NCI-H69 (cell line): ENCODE measurements around the gene DENND6B.

Source experiments
- DNase-seq: peaks from one replicate; lab custom pipeline; 2025; lab: John Stamatoyannopoulos, UW

DENND6B gene

DNA sequence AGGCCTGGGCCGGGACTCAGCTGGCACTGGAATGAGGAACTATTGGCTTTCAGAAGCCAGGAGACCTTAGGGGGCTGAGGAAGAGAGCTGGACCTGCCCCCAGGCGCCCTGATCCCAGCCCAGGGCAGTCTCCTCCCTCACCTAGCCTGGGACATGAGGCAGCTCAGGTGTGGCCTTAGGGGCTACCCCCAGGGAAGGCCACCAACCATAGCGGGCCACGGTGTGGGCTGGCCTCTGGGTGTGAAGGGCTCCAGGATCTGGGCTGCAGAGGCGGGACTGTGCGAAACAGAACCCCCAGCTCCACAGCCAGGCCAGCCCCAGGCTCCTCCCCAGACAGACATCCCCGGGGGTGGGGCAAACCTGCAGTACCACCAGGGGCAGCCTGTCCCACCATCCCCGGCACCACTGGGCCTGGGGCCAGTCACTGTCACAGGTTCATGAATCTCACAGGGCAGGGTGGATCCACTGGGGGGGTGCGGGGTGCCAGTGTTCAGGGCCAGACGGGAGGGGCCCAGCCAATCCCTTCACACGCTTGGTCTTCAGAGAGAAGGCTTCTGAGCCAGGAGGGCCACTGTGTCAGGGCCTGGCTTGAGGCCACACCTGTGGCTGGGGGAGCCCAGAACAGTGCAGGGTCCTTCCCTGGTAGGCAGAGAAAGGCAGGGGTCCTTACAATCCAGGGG lies 22.8 kb downstream of the DENND6B start:
- peak; percentile 39 for DNase-seq

DNA sequence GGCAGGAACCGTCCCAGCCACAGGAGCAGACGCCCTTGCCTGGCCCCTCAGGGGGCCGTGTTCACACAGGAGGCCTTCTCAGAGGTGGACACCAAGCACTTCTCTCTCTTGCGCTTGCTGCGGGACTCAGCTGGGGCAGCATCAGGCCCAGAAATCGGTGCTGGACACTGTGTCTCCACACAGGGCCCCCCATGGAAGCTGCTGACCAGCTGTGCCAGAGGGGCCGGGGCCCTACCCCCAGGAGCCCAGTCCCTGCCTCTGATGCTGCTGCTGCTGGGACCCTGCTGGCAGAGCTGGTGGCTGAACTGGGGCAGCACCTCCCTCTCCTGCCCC lies 23.3 kb downstream of the DENND6B start:
- peak; percentile 14 for DNase-seq

DNA sequence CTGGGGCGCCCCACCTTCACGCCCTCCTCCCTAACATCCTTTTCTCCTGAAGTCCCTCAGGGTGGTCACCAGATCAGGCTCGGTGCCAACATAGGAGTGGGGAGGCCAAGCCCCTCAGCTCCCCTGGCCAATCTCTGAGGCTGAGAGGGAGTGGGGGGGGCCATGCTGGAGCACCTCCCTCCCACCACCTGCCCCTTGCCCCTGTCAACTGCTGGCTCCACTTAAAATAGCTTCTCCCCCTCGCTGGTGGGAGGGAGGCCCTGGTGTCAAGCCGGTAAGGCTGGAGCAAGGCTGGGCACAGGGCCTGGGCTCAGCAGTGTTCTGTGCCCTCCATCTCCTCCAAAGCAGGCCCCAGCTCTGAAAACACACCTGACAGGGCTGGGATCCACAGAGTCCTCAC lies 24.2 kb downstream of the DENND6B start:
- DNase-seq: peak; percentile 77

DNA sequence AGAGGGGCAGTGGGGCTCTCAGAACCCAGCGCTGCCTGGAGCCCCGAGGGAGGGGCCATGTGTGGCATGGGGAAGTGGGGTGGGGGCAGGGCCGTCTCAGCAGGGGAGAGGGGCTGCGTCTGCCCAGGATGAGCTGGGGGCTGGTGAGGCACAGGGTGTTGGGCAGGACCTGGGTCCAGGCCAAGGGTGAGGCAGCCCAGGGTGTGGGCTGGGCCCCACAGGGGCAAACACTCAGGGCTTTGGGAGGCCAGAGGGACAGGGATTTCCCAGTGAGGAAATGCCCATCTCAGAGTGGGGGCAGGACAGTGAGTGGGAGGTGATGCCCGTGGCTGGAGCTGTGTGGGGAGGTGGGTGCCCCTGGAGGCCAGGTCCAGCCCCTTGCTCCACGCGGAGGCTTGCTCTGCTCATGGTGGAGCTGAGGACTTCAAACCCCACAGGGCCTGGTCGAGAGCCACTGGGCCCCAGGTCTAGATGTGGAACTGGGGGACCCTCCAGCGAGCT lies 24.7 kb downstream of the DENND6B start:
- DNase-seq: no peak

DNA sequence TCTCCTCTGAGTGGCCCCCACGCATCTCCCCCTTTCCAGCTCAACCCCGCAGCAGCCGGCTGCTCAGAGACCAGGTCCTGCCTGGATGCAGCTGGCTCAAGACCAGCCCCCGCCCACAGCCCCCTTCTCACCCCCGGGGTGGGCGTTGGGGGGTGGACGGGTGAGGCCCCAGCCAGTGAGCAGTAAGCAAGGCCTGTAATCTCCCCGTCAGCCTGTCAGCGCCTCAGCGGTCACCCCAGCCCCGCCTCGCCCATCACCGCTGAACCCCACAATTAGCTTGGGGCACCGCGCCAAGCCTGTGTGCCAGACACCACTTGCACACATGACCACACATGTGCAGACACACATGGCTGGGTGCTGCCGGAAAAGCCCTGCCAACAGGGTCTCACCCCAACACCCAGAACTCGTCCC lies 25.2 kb downstream of the DENND6B start:
- peak; percentile 96 for DNase-seq

DNA sequence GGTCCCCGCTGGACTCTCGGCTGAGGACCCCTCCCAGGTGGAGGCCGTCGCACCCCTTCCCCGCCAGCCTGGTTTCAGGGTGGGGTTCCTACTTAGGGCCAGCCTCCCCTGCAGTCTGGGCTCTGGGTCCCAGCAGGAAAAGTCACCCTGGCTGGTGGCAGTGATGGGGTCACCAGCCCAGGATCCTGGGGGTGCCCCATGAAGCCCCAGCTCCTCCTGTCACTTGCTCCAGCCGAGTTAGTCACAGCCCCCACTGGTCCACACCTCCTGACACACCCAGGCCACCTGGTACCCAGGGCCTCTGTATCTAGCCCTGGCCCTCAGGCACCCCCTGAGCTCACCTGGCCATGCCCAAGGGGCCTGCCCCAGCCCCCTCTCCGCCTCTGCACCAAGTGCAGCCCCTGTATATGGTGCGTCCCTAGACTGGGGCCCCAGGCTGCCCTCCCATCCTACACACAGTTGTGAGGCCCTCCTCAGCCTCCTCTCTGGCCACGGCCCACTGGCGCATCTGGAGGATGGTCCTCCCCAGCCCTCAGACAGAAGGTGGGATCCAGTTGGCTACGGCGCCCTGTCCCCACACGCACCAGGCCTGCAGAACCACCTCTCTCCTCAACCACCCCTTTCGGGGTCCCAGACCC lies 26.1 kb downstream of the DENND6B start:
- DNase-seq: peak; percentile 42

DNA sequence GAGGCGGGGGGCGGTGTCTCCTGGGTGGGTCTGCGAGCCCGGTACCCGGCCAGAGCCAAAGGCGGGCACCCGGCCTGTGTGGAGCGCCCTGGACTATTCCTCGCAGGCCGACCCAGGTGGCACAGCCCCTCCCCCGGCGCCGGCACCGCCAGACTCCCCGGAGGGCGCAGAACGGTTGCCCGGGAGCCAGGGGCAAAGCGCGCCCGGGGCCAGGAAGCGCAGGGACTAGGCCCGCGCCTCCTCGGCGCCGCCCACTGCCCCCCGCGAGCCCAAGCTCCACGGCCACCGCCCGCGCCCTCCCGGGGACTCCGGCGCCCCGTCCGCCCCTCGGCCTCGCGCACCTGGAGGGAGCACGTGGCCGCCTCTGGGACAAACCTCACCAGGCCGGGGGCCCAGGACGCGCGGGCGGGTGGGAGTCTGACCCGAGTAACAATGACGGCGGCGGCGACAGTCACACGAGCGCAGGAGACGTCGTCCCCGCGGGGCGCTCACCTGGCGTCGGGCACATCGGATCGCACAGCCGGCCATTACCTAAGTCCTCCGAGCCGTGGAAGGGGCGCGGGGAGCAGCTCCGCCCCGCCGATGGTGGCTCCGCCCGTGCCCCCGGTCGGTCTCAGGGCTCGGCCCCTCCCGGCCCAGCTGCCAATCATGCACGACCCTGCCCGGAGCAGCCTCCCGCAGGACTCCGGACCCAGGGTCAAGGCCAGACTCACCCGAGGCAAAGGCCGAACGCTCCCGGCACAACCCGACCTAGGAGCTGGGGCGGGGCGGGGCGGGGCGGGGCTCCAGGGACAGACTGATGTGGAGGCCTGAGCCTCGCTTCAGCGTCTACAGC lies 26.8 kb downstream of the DENND6B start:
- peak; percentile 92 for DNase-seq

DNA sequence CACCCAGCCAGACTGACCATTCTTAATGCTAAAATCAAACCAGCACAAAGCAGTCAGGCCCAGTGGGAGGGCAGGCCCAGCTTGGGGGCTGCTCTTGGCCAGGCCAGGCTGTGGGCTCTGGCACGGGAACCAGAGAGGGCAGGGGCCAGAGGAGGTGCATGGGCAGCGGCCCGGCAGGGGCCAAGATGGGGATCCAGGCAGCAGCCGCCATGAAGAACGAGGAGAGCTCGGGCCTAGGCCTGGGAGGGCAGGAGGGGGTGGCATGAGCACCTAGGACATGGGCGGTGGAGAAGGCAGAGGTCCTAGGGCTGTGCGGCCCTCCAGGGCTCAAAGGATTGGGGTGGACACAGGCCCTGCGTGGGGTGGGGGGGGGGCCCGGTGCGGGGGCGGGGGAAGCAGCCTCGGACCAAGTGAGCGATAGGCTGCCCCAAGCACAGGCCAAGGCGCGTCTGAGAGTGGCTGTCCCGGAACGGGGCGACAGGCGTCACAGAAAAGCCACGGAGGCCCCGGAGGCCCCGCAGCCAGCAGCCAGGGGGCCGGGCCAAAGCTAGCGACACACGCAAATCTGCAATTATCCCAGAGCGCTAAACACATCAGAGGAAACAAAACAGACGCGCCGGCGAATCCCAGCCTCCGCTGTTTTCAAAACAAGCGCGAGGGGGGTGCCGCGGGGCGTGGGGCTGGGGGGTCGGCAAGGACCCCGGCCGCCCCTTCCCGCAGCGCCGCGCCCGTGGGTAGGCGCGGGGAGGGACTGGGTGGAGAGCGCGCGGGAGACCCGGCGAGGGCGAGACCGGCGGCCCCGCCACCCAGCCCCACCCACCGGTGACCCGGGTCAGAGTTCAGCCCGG lies 27.7 kb downstream of the DENND6B start:
- DNase-seq: peak; percentile 70

DNA sequence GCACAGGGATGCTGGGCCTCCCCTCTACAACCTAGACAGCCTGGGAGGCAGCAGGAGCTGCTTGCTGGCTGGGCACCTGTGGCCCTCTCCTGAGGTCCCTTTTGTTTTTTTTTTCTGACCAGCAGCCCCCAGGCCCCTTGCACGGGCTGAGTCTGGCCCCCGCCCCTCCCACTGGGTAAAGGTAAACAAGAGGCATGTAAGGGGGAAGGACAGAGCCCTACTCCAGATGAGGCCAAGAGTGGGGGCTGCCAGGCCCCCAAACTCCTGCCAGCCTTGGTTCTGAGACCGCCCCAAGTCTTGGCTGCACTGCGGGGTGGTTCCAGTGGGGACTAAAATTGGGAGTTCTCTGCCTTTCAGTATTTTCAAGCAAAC lies 28.6 kb downstream of the DENND6B start:
- no peak for DNase-seq

DNA sequence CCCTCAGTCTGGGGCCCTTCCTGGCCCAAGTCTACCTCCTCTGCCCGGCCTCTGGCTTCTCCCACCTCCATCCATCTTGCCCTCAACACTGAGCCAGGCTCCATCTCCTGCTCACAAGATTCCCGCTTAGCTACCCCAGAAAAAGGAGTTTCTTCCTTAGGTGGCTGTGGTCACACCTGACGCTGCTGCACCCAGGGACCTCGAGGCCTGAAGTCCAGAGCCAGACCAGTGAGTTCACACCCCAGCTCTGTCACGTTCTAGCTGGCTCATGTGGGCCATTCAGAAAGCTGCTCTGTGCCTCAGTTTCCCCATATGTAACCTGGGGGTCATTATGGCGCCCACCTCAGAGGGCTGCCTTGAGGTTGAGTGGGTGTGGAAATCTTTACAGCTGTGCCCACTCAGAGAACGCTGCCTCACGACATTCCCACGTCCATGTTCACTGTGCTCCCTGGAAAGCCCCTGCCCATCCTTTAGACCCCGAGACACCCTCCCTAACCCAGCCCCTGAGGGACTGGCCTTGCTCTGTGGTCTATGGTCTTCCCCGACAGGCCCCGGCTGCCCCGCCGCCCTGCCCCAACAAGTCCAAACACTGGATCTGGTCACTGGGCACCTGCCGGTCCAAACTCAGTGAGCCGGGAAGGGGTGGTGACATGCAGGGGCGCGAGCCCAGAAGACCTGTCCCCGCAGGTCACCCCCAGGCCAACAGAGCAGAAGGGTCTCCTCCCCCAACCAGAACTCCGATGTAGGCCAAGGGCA lies 29.1 kb downstream of the DENND6B start:
- DNase-seq: no peak

DNA sequence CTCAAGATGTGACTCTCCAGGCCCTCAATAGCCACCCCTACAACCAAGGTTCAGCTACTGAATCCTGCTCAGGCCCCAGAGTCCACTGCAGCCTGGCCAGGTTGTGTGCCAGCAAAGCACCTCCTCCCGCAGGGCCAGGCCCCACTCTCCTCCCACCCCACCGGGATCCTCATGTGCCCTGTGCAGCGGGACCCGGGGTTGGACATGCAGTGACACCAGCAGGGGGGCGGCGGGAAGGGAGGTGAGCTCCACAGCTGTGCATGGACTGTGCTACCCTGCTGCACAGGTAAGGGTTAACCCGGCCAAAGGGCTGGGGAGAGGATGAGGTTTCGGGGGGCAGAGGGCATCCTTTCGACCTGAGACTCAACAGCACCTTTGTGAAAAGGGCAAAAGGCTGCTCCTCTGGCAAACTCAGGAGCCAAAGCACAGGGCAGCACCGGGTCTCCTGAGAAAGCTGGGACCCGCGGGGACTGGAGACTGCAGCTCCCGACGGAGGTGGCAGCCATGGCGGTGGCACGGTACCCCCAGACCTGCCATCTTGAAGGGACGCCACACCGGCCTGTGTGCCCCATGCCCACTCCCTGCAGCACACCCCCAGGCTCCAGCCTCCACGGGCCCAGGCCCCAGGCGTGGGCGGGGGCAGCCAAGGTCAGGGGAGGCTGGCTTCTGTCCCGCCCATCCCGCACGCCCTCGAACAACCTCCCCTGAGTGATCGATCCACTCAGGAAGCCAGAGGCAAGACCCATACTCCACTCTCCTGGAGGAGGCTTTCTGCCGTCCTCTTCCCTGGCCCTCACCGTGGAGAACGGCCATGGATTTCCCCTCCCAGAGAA lies 29.9 kb downstream of the DENND6B start:
- DNase-seq: peak; percentile 22

DNA sequence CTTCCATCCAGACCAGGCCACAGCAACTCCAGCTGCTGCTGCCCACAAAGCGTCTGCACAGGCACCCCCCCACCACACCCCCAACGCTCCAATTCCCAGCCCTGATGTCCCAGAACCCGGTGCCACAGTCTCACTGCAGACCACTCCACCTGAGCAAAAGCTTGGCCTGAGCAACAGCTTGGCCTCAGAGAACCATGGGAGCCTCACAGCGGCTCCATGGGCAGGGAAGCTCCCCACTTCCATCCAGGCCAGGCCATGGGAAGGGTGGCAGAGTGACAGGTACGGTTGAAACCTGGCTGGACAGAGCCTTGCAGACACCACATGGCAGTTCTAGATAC lies 32.5 kb downstream of the DENND6B start:
- DNase-seq: no peak

DNA sequence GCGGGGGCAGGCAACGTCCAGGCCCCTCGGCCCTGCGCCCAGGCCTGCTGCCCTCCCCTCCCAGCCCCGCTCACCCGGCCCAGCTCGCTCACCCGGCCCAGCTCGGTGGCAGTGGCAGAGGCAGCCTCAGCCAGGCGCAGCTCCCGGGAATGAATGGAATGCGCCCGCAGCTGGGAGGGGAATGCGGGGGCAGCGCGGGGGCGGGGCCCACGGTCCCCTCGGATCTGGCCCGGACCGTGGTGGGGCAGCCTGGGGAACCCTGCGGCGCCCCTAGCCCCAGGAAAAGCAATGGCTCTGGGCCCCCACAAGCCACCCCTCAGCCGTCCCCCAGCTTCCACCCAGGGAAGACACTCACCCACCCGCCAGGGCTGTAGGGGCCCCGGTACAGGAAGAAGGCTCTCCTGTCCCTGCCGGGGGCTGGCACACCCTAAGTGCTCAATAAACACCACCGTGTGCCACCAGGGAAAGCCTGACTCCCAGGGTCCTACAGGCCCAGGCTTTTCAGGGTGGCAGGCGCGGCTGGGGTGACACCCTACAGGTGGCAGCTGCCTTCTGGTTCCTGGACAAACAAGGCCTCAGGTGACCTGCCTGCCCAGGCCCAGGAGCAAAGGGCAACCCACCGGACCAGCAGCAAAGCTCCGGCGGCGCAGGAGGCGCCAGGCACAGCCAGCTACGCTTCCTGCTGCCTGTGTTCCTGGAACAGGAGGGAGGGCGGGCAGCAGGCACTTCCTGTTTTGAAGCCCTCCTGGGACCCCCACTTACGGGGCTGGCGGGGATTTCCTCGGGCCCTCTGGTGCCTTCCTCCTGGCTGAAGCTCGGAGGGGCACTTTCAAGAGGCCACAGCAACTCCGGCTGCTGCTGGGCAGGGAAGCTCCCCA lies 33.1 kb downstream of the DENND6B start:
- no peak for DNase-seq

DNA sequence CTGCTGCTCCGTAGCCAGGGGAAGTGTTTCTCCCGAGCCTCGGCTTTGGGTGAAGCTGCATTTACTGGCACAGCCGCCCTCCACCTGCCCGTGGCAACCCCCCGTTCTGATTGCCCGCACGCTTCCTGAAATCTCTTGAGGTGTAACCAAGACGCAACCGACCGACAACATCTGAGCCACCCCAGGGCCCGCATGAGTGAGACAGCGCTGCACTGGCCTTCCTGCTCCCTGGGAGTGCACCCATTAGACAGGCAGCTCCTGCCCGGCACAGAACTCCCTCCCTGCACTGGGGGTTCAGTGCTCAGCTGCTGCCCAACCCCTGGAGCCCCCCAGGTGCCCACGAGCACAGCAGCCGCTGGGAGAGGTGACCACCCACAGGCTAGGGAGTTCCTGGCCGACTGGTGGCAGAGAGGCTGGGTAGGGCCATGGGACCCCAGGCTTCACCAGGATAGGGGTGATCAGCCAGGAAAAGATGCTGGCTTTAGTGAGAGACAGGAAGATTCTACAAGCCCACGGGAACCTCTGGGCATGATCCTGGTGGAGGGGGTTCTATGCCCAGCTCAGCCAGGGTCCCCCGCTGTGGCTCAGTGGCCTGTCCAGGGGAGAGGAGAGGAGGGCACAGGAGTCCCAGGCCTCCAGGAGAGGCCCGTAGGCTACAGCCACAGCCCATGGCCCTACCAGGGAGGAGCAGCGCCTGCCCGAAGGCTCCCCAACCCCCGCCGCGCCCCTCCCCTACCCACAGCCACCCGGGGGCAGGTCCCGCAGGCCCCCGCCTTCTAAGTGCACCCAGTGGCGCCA lies 34.0 kb downstream of the DENND6B start:
- DNase-seq: no peak

DNA sequence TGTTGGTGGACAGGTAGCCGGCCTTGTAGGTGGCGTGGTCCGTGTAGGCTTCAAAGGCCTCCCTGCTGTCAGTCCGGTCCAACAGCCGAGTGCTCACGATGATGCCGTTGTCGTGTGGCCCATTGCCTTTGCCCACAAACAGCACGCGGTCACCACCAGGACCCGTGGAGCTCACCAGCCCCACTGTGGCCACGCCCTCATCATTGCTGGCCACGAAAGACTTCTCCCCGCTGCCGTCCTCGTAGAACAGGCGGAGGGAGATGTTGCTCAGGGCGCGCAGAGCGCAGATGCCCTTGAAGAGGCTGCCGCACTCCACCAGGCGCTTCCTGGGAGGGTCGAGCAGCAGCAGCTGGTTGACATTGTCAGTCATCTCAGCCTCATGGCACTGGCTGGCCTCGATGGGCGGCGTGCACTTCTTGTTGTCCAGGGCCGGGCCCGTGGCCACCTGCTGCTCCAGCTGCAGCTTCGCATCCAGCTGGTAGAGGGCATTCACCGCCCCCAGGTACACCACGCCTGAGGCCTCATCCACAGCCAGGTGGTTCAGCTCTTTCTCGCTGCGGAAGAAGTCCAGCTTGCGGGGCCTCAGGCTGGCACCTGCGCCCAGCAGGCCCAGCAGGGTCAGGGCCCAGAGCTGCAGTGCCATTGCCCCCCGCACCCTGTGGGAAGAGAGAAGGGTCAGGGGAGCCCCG lies 36.7 kb downstream of the DENND6B start:
- no peak for DNase-seq

DNA sequence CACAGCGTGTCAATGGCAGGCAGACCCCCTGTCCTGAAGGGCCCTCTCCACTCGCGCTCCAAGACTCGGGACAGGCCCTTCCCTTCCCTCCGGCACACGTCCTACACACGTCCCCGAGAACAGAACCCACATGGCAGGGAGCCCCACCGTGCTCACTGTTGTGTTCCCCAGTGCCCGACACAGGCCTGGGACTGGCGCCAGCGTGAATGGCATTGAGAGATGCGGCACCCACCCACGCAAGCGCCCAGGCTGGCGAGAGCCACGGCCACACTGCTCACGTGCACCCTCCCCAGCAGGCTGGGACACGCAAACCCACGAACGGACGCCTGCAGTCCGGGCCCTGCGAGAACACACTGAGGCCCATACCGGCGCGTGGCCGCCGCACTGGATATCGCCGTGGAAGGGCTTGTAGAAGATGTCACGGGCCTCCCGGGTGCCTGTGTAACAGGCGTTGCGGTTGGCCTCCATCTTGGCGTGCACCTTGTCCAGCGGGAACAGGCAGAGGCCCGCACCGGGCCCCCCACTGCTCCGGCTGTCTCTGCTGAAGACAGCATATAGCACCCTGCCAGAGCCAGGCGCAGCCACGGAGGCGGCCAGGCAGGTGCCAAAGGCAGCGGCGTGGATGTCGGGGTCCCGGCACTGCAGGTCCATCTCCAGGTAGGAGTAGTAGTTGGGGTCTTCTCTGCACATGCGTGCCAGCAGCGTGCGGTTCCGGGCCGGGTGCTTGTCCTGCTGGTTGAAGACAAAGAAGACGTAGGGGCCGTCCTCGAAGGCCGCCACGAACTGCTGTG lies 37.5 kb downstream of the DENND6B start:
- no peak for DNase-seq

DNA sequence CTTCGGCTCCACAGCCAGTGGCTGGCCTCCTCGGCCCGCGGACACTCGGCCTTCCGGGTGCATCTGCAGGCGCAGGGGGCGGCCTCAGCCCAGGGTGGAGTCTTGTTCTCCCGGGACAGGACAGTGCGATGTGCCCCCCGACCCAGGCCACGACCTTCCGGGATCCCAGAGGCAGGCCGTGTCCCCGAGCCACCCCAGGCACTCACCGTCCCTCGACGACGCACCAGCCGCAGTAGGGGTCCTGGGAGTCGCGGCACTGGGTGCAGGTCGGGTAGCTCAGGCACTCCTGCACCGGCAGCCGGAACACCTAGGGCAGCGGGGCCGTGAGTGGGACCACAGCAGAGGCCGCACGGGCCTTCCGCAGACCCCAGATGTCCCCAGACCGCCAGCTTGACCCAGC lies 39.1 kb downstream of the DENND6B start:
- DNase-seq: no peak
